Neural cell (in vitro differentiated cells): ENCODE measurements around the gene ASIC2. TPM values are rescaled to one million over a fixed set of nuclear protein-coding genes. Genes with fewer than 3 reads are reported as not detected.
A peak's percentile ranks its signal among the peaks of the same experiment; 100 is the strongest.

ENCODE experiments used
- H2AFZ ChIP-seq: fragments of 200-600, 300-800 bp; sonication (generic), shearing (Covaris generic); 2 replicates; pipeline ENCODE4 v1.6.0; 2014; ENCODE audit warnings: low read depth, mild to moderate bottlenecking, antibody characterized with exemption, low read length, moderate library complexity
- H3F3A ChIP-seq: fragments of 200-600 bp; shearing (Covaris generic); 2 replicates; pipeline ENCODE4 v1.6.1; 2016; ENCODE audit warnings: mild to moderate bottlenecking, moderate library complexity, mixed read lengths, antibody characterized with exemption, low read length; ENCODE audit not compliant: insufficient read depth, poor library complexity, severe bottlenecking
- H3K27ac ChIP-seq: fragments of 200-600, 300-800 bp; sonication (generic), shearing (Covaris generic); 2 replicates; pipeline ENCODE4 v1.5.1; 2014; ENCODE audit warnings: mild to moderate bottlenecking, low read length, moderate library complexity
- H3K27me3 ChIP-seq: fragments of 300-800, 200-600 bp; sonication (generic), shearing (Covaris generic); 2 replicates; pipeline ENCODE4 v1.6.0; 2014; ENCODE audit warnings: mild to moderate bottlenecking, low read depth, low read length, moderate library complexity; ENCODE audit not compliant: insufficient read depth
- H3K36me3 ChIP-seq: fragments of 300-800, 200-600 bp; sonication (generic), shearing (Covaris generic); 2 replicates; pipeline ENCODE4 v1.5.1; 2014; ENCODE audit warnings: mild to moderate bottlenecking, antibody characterized with exemption, low read length, moderate library complexity; ENCODE audit not compliant: insufficient read depth
- H3K4me2 ChIP-seq: fragments of 300-800, 200-600 bp; sonication (generic), shearing (Covaris generic); 2 replicates; pipeline ENCODE4 v1.6.0; 2014; ENCODE audit warnings: mild to moderate bottlenecking, low read length
- H3K4me3 ChIP-seq: fragments of 300-800, 200-600 bp; sonication (generic), shearing (Covaris generic); 2 replicates; pipeline ENCODE4 v1.5.1; 2014; ENCODE audit warnings: mild to moderate bottlenecking, low read length, moderate library complexity
- H3K79me2 ChIP-seq: fragments of 200-600 bp; shearing (Covaris generic); replicated peaks from 2 replicates; pipeline ENCODE4 v1.6.0; 2014; ENCODE audit warnings: mild to moderate bottlenecking, low read length, moderate library complexity; ENCODE audit not compliant: insufficient read depth
- H3K9ac ChIP-seq: fragments of 300-800, 200-600 bp; sonication (generic), shearing (Covaris generic); 2 replicates; pipeline ENCODE4 v1.6.1; 2016; ENCODE audit warnings: mild to moderate bottlenecking, low read length, mixed read lengths
- H3K9me2 ChIP-seq: fragments of 200-600 bp; shearing (Covaris generic); 2 replicates; pipeline ENCODE4 v1.6.1; 2016; ENCODE audit warnings: mild to moderate bottlenecking, low read length, mixed read lengths; ENCODE audit not compliant: insufficient read depth
- H3K9me3 ChIP-seq: fragments of 200-600, 300-800 bp; sonication (generic), shearing (Covaris generic); 2 replicates; pipeline ENCODE4 v1.6.1; 2016; ENCODE audit warnings: mild to moderate bottlenecking, mixed run types, low read length, moderate library complexity, mixed read lengths
- H4K20me1 ChIP-seq: fragments of 200-600 bp; shearing (Covaris generic); 2 replicates; pipeline ENCODE4 v1.6.1; 2016; ENCODE audit warnings: mild to moderate bottlenecking, mixed run types; ENCODE audit not compliant: insufficient read depth
- EP300 ChIP-seq: fragments of 450-650 bp; conservative IDR thresholded peaks from 2 replicates; pipeline ENCODE4 v1.6.1; 2014; ENCODE audit warnings: antibody characterized with exemption, mild to moderate bottlenecking, moderate library complexity; ENCODE audit not compliant: poor library complexity, severe bottlenecking
- EZH2 ChIP-seq: fragments of 200-600, 300-800 bp; shearing (Covaris generic), sonication (generic); IDR thresholded peaks from 2 replicates; pipeline ENCODE4 v1.6.1; 2014; ENCODE audit warnings: antibody characterized with exemption, low read length, borderline replicate concordance, mild to moderate bottlenecking; ENCODE audit not compliant: insufficient read depth, poor library complexity, severe bottlenecking
- MXI1 ChIP-seq: fragments of 450-650 bp; conservative IDR thresholded peaks from 2 replicates; pipeline ENCODE4 v1.6.1; 2014; ENCODE audit warnings: antibody characterized with exemption, mild to moderate bottlenecking; ENCODE audit not compliant: poor library complexity, severe bottlenecking
- POLR2AphosphoS5 ChIP-seq: IDR thresholded peaks from 2 replicates; pipeline ENCODE4 v1.6.1; 2012
- RAD21 ChIP-seq: fragments of 450-650 bp; conservative IDR thresholded peaks from 2 replicates; pipeline ENCODE4 v1.6.1; 2014; ENCODE audit warnings: antibody characterized with exemption, mild to moderate bottlenecking, moderate library complexity
- SMC3 ChIP-seq: fragments of 450-650 bp; conservative IDR thresholded peaks from 2 replicates; pipeline ENCODE4 v1.6.1; 2014; ENCODE audit warnings: antibody characterized with exemption, mild to moderate bottlenecking, moderate library complexity; ENCODE audit not compliant: poor library complexity
- TAF1 ChIP-seq: IDR thresholded peaks from 2 replicates; pipeline ENCODE4 v1.6.1; 2012; ENCODE audit warnings: low read depth
- polyA plus RNA-seq: library from polyadenylated mRNA; depleted of rRNA; stranded (reverse); fragments of >200 nt; gene quantifications from 2 replicates; pipeline ENCODE4 v1.2.3, GENCODE V29; 2014
- TF ChIP-seq, protein P1 (sequence below): fragments of 450-650 bp; IDR thresholded peaks from 2 replicates; pipeline ENCODE4 v1.5.1; 2014; ENCODE audit warnings: antibody characterized with exemption, mild to moderate bottlenecking, moderate library complexity; ENCODE audit not compliant: poor library complexity, severe bottlenecking
- TF ChIP-seq, protein P2 (sequence below): IDR thresholded peaks from 2 replicates; pipeline ENCODE4 v1.6.1; 2012; ENCODE audit warnings: borderline replicate concordance

Gene ASIC2
- polyA plus RNA-seq, 1 donor from 2014 or later, result 2.4 TPM

GRCh38 chr17:33028778-33029177 is 264.3 kb downstream of the ASIC2 start:
- TF ChIP-seq EP300 (no peak), SMC3 (peak; percentile 15), MXI1 (no peak), TAF1 (no peak), POLR2AphosphoS5 (no peak), RAD21 (peak; percentile 27), EZH2 (no peak)
- TF ChIP-seq, protein P1, sequence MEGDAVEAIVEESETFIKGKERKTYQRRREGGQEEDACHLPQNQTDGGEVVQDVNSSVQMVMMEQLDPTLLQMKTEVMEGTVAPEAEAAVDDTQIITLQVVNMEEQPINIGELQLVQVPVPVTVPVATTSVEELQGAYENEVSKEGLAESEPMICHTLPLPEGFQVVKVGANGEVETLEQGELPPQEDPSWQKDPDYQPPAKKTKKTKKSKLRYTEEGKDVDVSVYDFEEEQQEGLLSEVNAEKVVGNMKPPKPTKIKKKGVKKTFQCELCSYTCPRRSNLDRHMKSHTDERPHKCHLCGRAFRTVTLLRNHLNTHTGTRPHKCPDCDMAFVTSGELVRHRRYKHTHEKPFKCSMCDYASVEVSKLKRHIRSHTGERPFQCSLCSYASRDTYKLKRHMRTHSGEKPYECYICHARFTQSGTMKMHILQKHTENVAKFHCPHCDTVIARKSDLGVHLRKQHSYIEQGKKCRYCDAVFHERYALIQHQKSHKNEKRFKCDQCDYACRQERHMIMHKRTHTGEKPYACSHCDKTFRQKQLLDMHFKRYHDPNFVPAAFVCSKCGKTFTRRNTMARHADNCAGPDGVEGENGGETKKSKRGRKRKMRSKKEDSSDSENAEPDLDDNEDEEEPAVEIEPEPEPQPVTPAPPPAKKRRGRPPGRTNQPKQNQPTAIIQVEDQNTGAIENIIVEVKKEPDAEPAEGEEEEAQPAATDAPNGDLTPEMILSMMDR, result peak; percentile 17
- TF ChIP-seq, protein P2, sequence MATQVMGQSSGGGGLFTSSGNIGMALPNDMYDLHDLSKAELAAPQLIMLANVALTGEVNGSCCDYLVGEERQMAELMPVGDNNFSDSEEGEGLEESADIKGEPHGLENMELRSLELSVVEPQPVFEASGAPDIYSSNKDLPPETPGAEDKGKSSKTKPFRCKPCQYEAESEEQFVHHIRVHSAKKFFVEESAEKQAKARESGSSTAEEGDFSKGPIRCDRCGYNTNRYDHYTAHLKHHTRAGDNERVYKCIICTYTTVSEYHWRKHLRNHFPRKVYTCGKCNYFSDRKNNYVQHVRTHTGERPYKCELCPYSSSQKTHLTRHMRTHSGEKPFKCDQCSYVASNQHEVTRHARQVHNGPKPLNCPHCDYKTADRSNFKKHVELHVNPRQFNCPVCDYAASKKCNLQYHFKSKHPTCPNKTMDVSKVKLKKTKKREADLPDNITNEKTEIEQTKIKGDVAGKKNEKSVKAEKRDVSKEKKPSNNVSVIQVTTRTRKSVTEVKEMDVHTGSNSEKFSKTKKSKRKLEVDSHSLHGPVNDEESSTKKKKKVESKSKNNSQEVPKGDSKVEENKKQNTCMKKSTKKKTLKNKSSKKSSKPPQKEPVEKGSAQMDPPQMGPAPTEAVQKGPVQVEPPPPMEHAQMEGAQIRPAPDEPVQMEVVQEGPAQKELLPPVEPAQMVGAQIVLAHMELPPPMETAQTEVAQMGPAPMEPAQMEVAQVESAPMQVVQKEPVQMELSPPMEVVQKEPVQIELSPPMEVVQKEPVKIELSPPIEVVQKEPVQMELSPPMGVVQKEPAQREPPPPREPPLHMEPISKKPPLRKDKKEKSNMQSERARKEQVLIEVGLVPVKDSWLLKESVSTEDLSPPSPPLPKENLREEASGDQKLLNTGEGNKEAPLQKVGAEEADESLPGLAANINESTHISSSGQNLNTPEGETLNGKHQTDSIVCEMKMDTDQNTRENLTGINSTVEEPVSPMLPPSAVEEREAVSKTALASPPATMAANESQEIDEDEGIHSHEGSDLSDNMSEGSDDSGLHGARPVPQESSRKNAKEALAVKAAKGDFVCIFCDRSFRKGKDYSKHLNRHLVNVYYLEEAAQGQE, result no peak
- Histone ChIP-seq H3F3A (no peaks in the 10 kb centered on the region), H3K9ac (no peak overlapping the region), H4K20me1 (no peaks in the 10 kb centered on the region), H3K4me2 (no peak overlapping the region), H3K9me3 (no peaks in the 10 kb centered on the region), H3K27ac (no peak overlapping the region), H3K4me3 (no peak overlapping the region), H2AFZ (no peak overlapping the region), H3K9me2 (no peaks in the 10 kb centered on the region), H3K27me3 (no peaks in the 10 kb centered on the region), H3K36me3 (no peaks in the 10 kb centered on the region), H3K79me2 (no peaks in the 10 kb centered on the region)

- no peaks in the 10 kb centered on the region for H3K27me3 ChIP-seq
- H3K9me3 ChIP-seq, result no peaks in the 10 kb centered on the region
- no peak overlapping the region for H3K27ac ChIP-seq
- no peak overlapping the region for H3K9ac ChIP-seq
- no peaks in the 10 kb centered on the region for H3K9me2 ChIP-seq
- H3F3A ChIP-seq, result no peaks in the 10 kb centered on the region
- no peaks in the 10 kb centered on the region for H4K20me1 ChIP-seq
- H2AFZ ChIP-seq, result no peak overlapping the region
- no peaks in the 10 kb centered on the region for H3K36me3 ChIP-seq
- H3K79me2 ChIP-seq, result no peaks in the 10 kb centered on the region
- TF ChIP-seq EZH2, result no peak
- no peak for TF ChIP-seq EP300
- no peak for TF ChIP-seq SMC3
- TF ChIP-seq POLR2AphosphoS5, result no peak
- TF ChIP-seq RAD21, result no peak
- TF ChIP-seq, protein P2, result no peak
- TF ChIP-seq TAF1, result no peak
- TF ChIP-seq MXI1, result no peak
- TF ChIP-seq, protein P1, result no peak
- no peak overlapping the region for H3K4me2 ChIP-seq
- H3K4me3 ChIP-seq, result no peak overlapping the region
Measured at GRCh38 chr17:33028061-33028460, 265.0 kb downstream of the ASIC2 start.
